GM12878 (cell line): ENCODE data around the gene TMEM91. TPM values are rescaled to one million over a fixed set of nuclear protein-coding genes. Genes with fewer than 3 reads are reported as not detected.
A peak's percentile ranks its signal among the peaks of the same experiment; 100 is the strongest.

ENCODE experiments used
- BRCA1 ChIP-seq: IDR thresholded peaks from 2 replicates; pipeline ENCODE4 v1.6.1; 2011; ENCODE audit warnings: low read depth, low read length, improper control_type of control experiment
- CUX1 ChIP-seq: IDR thresholded peaks from 2 replicates; pipeline ENCODE4 v1.6.1; 2012; ENCODE audit warnings: improper control_type of control experiment, low read depth, low read length; ENCODE audit not compliant: insufficient replicate concordance
- IRF4 ChIP-seq: IDR thresholded peaks from 2 replicates; pipeline ENCODE4 v1.6.1; 2011; ENCODE audit warnings: low read depth, low read length
- IRF5 ChIP-seq: fragments of 450-650 bp; IDR thresholded peaks from 2 replicates; pipeline ENCODE4 v1.6.1; 2017; ENCODE audit warnings: borderline replicate concordance
- JUND ChIP-seq: IDR thresholded peaks from 2 replicates; pipeline ENCODE4 v1.6.1; 2012; ENCODE audit warnings: low read depth, mild to moderate bottlenecking, low read length, improper control_type of control experiment, moderate library complexity
- MTA2 ChIP-seq: fragments of 450-650 bp; IDR thresholded peaks from 2 replicates; pipeline ENCODE4 v1.6.1; 2016; ENCODE audit warnings: low read depth, mild to moderate bottlenecking, moderate library complexity
- NR2F1 ChIP-seq: fragments of 450-650 bp; conservative IDR thresholded peaks from 2 replicates; pipeline ENCODE4 v1.6.1; 2017; ENCODE audit warnings: mild to moderate bottlenecking
- SMAD1 ChIP-seq: fragments of 450-650 bp; IDR thresholded peaks from 2 replicates; pipeline ENCODE4 v1.6.1; 2018; ENCODE audit warnings: mild to moderate bottlenecking, low read depth; ENCODE audit not compliant: partially characterized antibody
- SMAD5 ChIP-seq: IDR thresholded peaks from 2 replicates; pipeline ENCODE4 v1.6.1; 2016; ENCODE audit warnings: antibody characterized with exemption, low read depth
- SREBF1 ChIP-seq: IDR thresholded peaks from 2 replicates; pipeline ENCODE4 v1.6.1; 2012; ENCODE audit warnings: mild to moderate bottlenecking, low read length
- TBL1XR1 ChIP-seq: IDR thresholded peaks from 2 replicates; pipeline ENCODE4 v1.6.1; 2012; ENCODE audit warnings: low read depth, low read length, improper control_type of control experiment
- USF2 ChIP-seq: IDR thresholded peaks from 2 replicates; pipeline ENCODE4 v1.6.1; 2011; ENCODE audit warnings: low read depth, low read length, improper control_type of control experiment, borderline replicate concordance
- ZSCAN29 ChIP-seq: fragments of 450-650 bp; IDR thresholded peaks from 2 replicates; pipeline ENCODE4 v1.6.1; 2017; ENCODE audit warnings: mild to moderate bottlenecking, moderate library complexity
- polyA plus RNA-seq, 11 experiments: library from polyadenylated mRNA; depleted of rRNA in 4 of 11; unstranded in 6 of 11; stranded (reverse) in 5 of 11; fragments of >200 nt; fragmentation: Nextera tagmentation in 4 of 11; fragmentation: Illumina TruSeq in 1 of 11; extraction: Ambion mirVana in 4 of 11; extraction: Trizol in 1 of 11; gene quantifications; 1 replicate in 1 of 11; 2 replicates in 10 of 11; pipeline versions ENCODE4 v1.2.1 to v1.2.3, GENCODE V29; 2011 to 2016; ENCODE audit warnings: inconsistent platforms in 2 of 11, missing spikeins in 2 of 11, low read depth in 1 of 11
- total RNA-seq, 4 experiments: library from RNA; depleted of rRNA in 3 of 4; stranded (reverse); fragments of >200 nt in 3 of 4; fragmentation: Illumina TruSeq in 1 of 4; extraction: Trizol in 1 of 4; gene quantifications; 2 replicates each; pipeline versions ENCODE4 v1.2.1 to v1.2.3, GENCODE V29; 2013 to 2021
- TF ChIP-seq, protein P1 (sequence below): IDR thresholded peaks from 2 replicates; pipeline ENCODE4 v1.6.1; 2011; ENCODE audit warnings: borderline replicate concordance, low read depth, mild to moderate bottlenecking, moderate library complexity, low read length; ENCODE audit not compliant: insufficient read depth, poor library complexity, severe bottlenecking
- TF ChIP-seq, protein P2 (sequence below): IDR thresholded peaks from 2 replicates; pipeline ENCODE4 v1.6.1; 2011; ENCODE audit warnings: mild to moderate bottlenecking, low read depth, low read length, moderate library complexity; ENCODE audit not compliant: insufficient replicate concordance

The TMEM91 gene
- total and polyA plus RNA-seq, 10 of the 15 experiments (the other 5 are each of a cell fraction or from before 2014, with no cell fraction given), result 1.5 to 5.5 (median 2.7) TPM

- TF ChIP-seq CUX1 (no peak), IRF5 (peak; percentile 74; the same call in 1 of the 2 replicates), JUND (no peak), NR2F1 (peak; percentile 65), TBL1XR1 (0 out of 2 replicates have a peak, but pooled peaks have one; percentile 31), ZSCAN29 (no peak), MTA2 (0 out of 2 replicates have a peak, but pooled peaks have one; percentile 22), BRCA1 (no peak), IRF4 (no peak), SMAD5 (0 out of 2 replicates have a peak, but pooled peaks have one; percentile 8), USF2 (no peak), SREBF1 (no peak), SMAD1 (no peak)
- TF ChIP-seq, protein P1, sequence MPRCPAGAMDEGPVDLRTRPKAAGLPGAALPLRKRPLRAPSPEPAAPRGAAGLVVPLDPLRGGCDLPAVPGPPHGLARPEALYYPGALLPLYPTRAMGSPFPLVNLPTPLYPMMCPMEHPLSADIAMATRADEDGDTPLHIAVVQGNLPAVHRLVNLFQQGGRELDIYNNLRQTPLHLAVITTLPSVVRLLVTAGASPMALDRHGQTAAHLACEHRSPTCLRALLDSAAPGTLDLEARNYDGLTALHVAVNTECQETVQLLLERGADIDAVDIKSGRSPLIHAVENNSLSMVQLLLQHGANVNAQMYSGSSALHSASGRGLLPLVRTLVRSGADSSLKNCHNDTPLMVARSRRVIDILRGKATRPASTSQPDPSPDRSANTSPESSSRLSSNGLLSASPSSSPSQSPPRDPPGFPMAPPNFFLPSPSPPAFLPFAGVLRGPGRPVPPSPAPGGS, result peak; percentile 52
- TF ChIP-seq, protein P2, sequence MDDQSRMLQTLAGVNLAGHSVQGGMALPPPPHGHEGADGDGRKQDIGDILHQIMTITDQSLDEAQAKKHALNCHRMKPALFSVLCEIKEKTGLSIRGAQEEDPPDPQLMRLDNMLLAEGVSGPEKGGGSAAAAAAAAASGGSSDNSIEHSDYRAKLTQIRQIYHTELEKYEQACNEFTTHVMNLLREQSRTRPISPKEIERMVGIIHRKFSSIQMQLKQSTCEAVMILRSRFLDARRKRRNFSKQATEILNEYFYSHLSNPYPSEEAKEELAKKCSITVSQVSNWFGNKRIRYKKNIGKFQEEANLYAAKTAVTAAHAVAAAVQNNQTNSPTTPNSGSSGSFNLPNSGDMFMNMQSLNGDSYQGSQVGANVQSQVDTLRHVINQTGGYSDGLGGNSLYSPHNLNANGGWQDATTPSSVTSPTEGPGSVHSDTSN, result no peak
Observed at GRCh38 chr19:41353466-41354342, 22.6 kb upstream of the TMEM91 start, which contains the start of gene TGFB1 (continued).
